Lung (tissue), 12 donors: ENCODE results near the gene NNMT. TPM values are rescaled to one million over a fixed set of nuclear protein-coding genes. Genes with fewer than 3 reads are reported as not detected.

ENCODE experiments used
- ATAC-seq: fragments of 200-7000 bp; cut with Tn5 transposase; one replicate; pipeline ENCODE4 v1.9.1; 2020; ENCODE audit warnings: moderate number of reproducible peaks; ENCODE audit not compliant: insufficient read depth, low FRiP score
- DNase-seq, 3 donors: peaks; one replicate each; pipeline ENCODE4 v3.0.0-alpha.2; 2013 to 2017
- H3K27ac ChIP-seq, 2 donors: one replicate each; pipeline ENCODE4 v1.5.1; 2013; ENCODE audit warnings: mild to moderate bottlenecking in 2 of 2, moderate library complexity in 2 of 2, control low read depth in 1 of 2, inconsistent platforms in 1 of 2, low read depth in 1 of 2, low read length in 1 of 2
- H3K27me3 ChIP-seq, 3 donors: one replicate each; pipeline ENCODE4 v1.5.1; 2013; ENCODE audit warnings: low read length in 2 of 3; ENCODE audit not compliant: control insufficient read depth in 3 of 3, insufficient read depth in 3 of 3
- H3K36me3 ChIP-seq, 4 donors: one replicate each; pipeline ENCODE4 v1.5.1; 2013; ENCODE audit warnings: low read length in 4 of 4, mild to moderate bottlenecking in 1 of 4, moderate library complexity in 1 of 4; ENCODE audit not compliant: control insufficient read depth in 4 of 4, insufficient read depth in 4 of 4
- H3K4me1 ChIP-seq, 5 donors: one replicate each; pipeline ENCODE4 v1.5.1; 2013; ENCODE audit warnings: low read length in 5 of 5, mild to moderate bottlenecking in 2 of 5, moderate library complexity in 1 of 5; ENCODE audit not compliant: control insufficient read depth in 5 of 5, insufficient read depth in 5 of 5
- H3K4me3 ChIP-seq: one replicate; pipeline ENCODE4 v1.5.1; 2013; ENCODE audit warnings: mild to moderate bottlenecking, control low read depth, moderate library complexity
- H3K9ac ChIP-seq, 2 donors: one replicate each; pipeline ENCODE4 v1.5.1; 2013; ENCODE audit warnings: low read length in 2 of 2, control low read depth in 1 of 2; ENCODE audit not compliant: insufficient read depth in 1 of 2
- H3K9me3 ChIP-seq, 4 donors: one replicate each; pipeline ENCODE4 v1.5.1; 2013; ENCODE audit warnings: low read length in 3 of 4, mild to moderate bottlenecking in 1 of 4, moderate library complexity in 1 of 4; ENCODE audit not compliant: control insufficient read depth in 4 of 4, insufficient read depth in 3 of 4
- WGBS, 2 donors: extraction: QIAGEN DNeasy Blood & Tissue Kit; methylation state at CpG; one replicate each; pipeline ENCODE4 v1.1.7; 2013; 5-methylcytosine and 5-hydroxymethylcytosine counted together
- polyA plus RNA-seq, 2 donors: library from polyadenylated mRNA; stranded (reverse); fragments of 200-250 nt; gene quantifications; one replicate each; pipeline ENCODE4 v1.2.1, GENCODE V29; 2013
- total RNA-seq, 2 donors: library from RNA; depleted of rRNA in 1 of 2; stranded (reverse); fragments of >200 nt in 1 of 2; gene quantifications; one replicate each; pipeline ENCODE4 v1.2.1, GENCODE V29; 2014 to 2021
- TF ChIP-seq, protein P1 (sequence below): IDR thresholded peaks from 2 replicates; pipeline ENCODE4 v1.5.1; 2012; ENCODE audit warnings: mild to moderate bottlenecking; ENCODE audit errors: control extremely low read depth, extremely low read depth
- donor health status: control.
- donor health status: control.
- donor health status: Bipolar disorder and iron deficiency.
- donor health status: healthy.
- donor health status: DM: yes; HTN: yes; CAD: no.

The NNMT gene
- total and polyA plus RNA-seq, 4 donors: 15.4 to 523 (median 345) TPM

DNA sequence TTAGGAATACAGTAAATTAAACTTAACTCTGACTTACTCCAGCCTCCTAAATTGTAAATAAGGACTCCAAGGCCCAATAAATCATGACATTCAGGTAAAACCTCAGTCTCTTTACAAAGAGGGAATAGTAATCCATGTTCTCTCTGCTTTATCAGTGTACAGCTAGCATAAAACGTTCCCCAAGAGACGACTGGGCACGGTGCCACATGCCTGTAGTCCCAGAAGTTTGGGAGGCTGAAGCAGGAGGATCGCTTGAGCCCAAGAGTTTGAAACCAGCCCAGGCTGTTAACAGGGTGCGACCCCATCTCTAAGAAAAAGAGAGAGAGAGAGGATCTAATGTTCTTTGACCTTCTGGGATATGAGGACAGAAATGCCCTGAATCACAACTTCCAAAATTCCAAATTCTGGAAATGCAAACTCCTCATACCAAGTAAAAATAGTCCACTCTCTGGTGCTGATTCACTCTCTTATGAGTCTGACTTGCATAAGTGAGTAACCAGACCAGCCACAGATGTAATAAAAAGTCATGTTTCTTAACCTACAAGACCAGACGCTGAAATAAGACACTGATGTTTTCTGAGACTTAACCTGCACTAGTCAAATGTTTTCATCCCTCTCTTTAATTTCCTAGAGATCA is 25.5 kb downstream of the NNMT start:
- Histone ChIP-seq H3K4me3 (no peak overlapping the region), H3K27ac (no peak overlapping the region), H3K27me3 (no peaks in the 10 kb centered on the region), H3K9me3 (no peaks in the 10 kb centered on the region), H3K4me1 (peaks cover 0 to 8% (median 0%) of the 10 kb centered on the region in 5 donors), H3K9ac (no peak overlapping the region), H3K36me3 (no peaks in the 10 kb centered on the region)
- no peak for DNase-seq
- no peak for ATAC-seq
- WGBS, 2 donors: 71 to 92% methylated on average over 6 of the region's 6 CpGs
- TF ChIP-seq, protein P1, sequence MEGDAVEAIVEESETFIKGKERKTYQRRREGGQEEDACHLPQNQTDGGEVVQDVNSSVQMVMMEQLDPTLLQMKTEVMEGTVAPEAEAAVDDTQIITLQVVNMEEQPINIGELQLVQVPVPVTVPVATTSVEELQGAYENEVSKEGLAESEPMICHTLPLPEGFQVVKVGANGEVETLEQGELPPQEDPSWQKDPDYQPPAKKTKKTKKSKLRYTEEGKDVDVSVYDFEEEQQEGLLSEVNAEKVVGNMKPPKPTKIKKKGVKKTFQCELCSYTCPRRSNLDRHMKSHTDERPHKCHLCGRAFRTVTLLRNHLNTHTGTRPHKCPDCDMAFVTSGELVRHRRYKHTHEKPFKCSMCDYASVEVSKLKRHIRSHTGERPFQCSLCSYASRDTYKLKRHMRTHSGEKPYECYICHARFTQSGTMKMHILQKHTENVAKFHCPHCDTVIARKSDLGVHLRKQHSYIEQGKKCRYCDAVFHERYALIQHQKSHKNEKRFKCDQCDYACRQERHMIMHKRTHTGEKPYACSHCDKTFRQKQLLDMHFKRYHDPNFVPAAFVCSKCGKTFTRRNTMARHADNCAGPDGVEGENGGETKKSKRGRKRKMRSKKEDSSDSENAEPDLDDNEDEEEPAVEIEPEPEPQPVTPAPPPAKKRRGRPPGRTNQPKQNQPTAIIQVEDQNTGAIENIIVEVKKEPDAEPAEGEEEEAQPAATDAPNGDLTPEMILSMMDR: no peak

DNA sequence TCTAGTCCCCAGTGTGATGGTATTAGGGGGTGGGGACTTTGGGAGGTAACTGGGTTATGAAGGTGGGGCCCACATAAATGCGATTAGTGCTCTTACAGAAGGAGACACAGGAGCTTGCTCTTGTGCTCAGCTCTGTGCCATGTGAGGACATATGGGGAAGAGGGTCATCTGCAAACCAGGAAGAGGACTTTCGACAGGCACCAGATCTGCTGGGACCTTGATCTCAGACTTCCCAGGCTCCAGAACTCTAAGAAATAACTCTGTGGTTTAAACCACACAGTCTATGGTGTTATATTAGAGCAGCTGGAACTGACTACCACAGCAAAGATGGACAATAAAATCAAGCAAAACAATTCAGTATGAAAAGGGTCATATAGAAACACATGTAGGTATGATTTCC is 26.7 kb downstream of the NNMT start:
- Histone ChIP-seq H3K27me3 (no peaks in the 10 kb centered on the region), H3K36me3 (no peaks in the 10 kb centered on the region), H3K9me3 (no peaks in the 10 kb centered on the region), H3K4me1 (peaks cover 0 to 5% (median 0%) of the 10 kb centered on the region in 5 donors), H3K9ac (no peak overlapping the region), H3K27ac (no peak overlapping the region), H3K4me3 (no peak overlapping the region)
- WGBS, 2 donors: 75 to 86% methylated on average over 2 of the region's 2 CpGs
- no peak for DNase-seq
- TF ChIP-seq, protein P1: no peak
- no peak for ATAC-seq

DNA sequence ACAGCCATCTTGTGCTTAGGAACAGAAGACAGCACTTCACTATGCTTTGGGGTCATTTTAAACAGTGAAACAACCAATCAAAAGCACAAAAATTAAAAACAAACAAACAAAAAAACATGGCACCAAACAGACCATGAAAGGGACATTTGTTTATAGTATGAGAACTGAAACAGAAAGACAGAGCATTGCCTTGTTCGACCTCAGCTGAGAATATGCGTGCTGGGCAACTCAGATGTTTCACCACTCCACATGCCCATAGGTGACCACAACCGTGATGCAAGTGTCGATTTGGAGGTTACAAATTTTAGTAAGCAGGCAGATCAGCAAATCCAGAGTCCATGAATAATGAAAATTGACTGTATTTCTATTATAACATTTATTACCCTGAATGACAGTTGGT is 30.0 kb downstream of the NNMT start:
- Histone ChIP-seq H3K27me3 (no peaks in the 10 kb centered on the region), H3K4me3 (no peak overlapping the region), H3K9me3 (peaks cover 0 to 5% (median 2%) of the 10 kb centered on the region in 4 donors), H3K4me1 (peaks cover 0 to 2% (median 0%) of the 10 kb centered on the region in 5 donors), H3K27ac (no peak overlapping the region), H3K9ac (no peak overlapping the region), H3K36me3 (no peaks in the 10 kb centered on the region)
- WGBS, 2 donors: 51 to 79% methylated on average over 4 of the region's 4 CpGs
- DNase-seq: no peak
- TF ChIP-seq, protein P1: no peak
- ATAC-seq: no peak

DNA sequence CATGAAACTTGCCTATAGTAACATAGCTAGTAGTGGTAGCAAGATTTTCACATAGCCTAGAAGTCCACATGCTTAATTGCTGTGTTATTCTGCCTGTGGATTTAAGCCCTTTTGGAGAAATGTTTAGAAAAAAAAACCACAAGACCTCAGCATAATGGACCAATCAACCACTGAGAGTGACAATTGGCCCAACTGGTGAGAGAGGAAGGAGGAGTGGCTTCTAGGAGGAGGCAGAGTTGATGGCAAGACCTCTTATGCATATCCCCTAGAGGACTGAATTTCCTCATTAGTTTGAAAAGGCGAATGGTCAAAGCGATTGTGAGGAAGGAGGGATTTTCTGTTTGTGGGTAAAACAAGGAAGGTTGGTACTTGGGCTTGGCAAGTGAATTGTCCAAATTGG is 30.6 kb downstream of the NNMT start:
- Histone ChIP-seq H3K4me3 (no peak overlapping the region), H3K9me3 (peaks cover 0 to 6% (median 2%) of the 10 kb centered on the region in 4 donors), H3K36me3 (no peaks in the 10 kb centered on the region), H3K4me1 (no peaks in the 10 kb centered on the region), H3K27ac (no peak overlapping the region), H3K9ac (no peak overlapping the region), H3K27me3 (no peaks in the 10 kb centered on the region)
- DNase-seq (no peak), ATAC-seq (no peak)
- 68 to 88% methylated on average over 2 of the region's 2 CpGs for WGBS, 2 donors
- TF ChIP-seq, protein P1: no peak
